ENCODE measurements around the gene GALNT14. TPM values are rescaled to one million over a fixed set of nuclear protein-coding genes. Genes with fewer than 3 reads are reported as not detected.

Gene GALNT14
- total and polyA plus RNA-seq, 9 of the 15 experiments (the other 6 are each of a cell fraction or from before 2014, with no cell fraction given): 0.11 TPM; not detected in 8

DNA sequence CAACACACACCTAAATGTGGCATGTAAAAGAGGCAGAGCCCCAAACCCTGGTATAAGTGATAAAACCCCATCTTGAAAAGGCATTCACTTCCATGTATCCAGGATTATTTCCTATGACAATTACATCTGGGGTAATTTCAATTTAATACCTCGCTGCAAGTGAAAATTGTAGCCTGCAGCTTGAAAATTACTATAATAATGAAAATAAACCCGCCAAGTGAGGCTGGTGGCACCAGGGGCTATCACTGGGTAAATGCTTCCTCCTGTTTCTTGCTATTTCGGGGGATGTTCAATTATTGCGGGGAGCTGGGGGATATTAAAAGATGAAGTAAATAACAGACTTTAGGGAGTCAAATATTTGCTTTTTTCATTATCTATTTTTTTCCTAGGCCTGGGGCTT lies 171.5 kb downstream of the GALNT14 start (continued):
- no peak for TF ChIP-seq KLF6 (CRISPR knock-in tag; IDR thresholded peaks at IDR 0.05; ENCODE audit: borderline replicate concordance)

DNA sequence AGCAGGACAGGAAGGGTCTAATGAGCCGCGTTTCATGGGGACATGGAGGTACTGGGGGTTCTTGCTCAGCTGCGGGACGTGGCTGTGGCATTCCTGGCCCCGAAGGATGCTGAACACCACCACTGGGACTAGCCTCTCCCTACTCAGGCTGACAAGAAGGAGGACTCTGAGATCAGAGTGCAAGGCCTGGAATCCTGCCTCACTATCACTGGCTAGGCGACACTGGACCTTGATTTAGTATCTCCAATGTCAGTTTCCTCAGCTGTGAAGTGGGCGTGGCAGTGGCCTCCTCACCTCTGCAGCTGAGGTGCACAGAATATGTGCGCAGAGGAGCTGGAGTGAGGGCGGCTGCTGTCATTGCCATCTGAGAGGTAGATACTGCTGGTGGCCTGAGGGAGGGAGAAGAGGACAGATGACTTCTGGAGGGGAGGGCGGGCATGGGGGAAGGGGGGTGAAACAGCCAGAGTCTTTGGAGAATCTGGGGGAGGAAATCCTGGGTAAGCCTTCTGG lies 173.2 kb downstream of the GALNT14 start:
- Histone ChIP-seq H3K9ac (ENCODE audit: insufficient read depth in 1 of 2, low read depth in 2 of 2, low read length in 2 of 2) (no peak overlapping the region), H3K27ac (ENCODE audit: extremely low read depth, low read depth, low read length) (no peak overlapping the region), H2AFZ (ENCODE audit: low read depth, low read length) (no peak overlapping the region), H3K36me3 (ENCODE audit: control insufficient read depth, insufficient read depth, low read length) (no peaks in the 10 kb centered on the region), H3K9me3 (replicated peaks; ENCODE audit: control insufficient read depth, insufficient read depth, low read depth, low read length) (no peaks in the 10 kb centered on the region), H3K4me1 (replicated peaks in 1 of 2; ENCODE audit: control insufficient read depth in 2 of 2, insufficient read depth in 2 of 2, low read length in 2 of 2) (no peaks in the 10 kb centered on the region; a peak in 1 of 5 replicates), H3K9me1 (ENCODE audit: control insufficient read depth, insufficient read depth, low read length) (no peaks in the 10 kb centered on the region), H3K79me2 (ENCODE audit: control insufficient read depth, insufficient read depth, low read length) (no peaks in the 10 kb centered on the region), H3K27me3 (ENCODE audit: control insufficient read depth in 2 of 2, insufficient read depth in 2 of 2, low read length in 2 of 2) (peaks cover 5 to 20% of the 10 kb centered on the region in 2 experiments; a peak in 4 of 5 replicates), H4K20me1 (replicated peaks; ENCODE audit: control insufficient read depth, insufficient read depth, low read length) (peaks cover 6% of the 10 kb centered on the region; the same call in 1 of the 2 replicates), H3K4me3 (no peak overlapping the region), H3K4me2 (ENCODE audit: insufficient read depth, low read length) (no peak overlapping the region)
- 2% methylated on average over 9 of the region's 10 CpGs for WGBS (ENCODE audit: insufficient coverage, low coverage, missing lambda C conversion rate)
- no TSS peak for BruUV-seq (replicated peaks)
- CTCF ChIA-PET (ENCODE audit: low intra/inter-chr PET ratio): no interaction called here
- POLR2A ChIA-PET: interaction anchor here (0.6 kb wide), 1 partner anchor 29 kb away, joined by 3 read pairs; no protein-coding TSS in a partner anchor
- intact Hi-C loops (cut with micrococcal nuclease) (no loop called here), in situ Hi-C loops (cut with MboI) (no loop called here)
- FAIRE-seq: no peak
- no peak for ATAC-seq
- DNase-seq (ENCODE audit: extremely low read depth in 1 of 4, low spot score in 3 of 4): no peak
- TF ChIP-seq TRIM25 (IDR thresholded peaks at IDR 0.05; ENCODE audit: borderline replicate concordance): no peak
- TF ChIP-seq, protein P1, sequence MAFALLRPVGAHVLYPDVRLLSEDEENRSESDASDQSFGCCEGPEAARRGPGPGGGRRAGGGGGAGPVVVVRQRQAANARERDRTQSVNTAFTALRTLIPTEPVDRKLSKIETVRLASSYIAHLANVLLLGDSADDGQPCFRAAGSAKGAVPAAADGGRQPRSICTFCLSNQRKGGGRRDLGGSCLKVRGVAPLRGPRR (CRISPR knock-in tag; IDR thresholded peaks at IDR 0.05): no peak
- no peak for TF ChIP-seq ZNF655 (CRISPR knock-in tag; IDR thresholded peaks at IDR 0.05)
- TF ChIP-seq, protein P2, sequence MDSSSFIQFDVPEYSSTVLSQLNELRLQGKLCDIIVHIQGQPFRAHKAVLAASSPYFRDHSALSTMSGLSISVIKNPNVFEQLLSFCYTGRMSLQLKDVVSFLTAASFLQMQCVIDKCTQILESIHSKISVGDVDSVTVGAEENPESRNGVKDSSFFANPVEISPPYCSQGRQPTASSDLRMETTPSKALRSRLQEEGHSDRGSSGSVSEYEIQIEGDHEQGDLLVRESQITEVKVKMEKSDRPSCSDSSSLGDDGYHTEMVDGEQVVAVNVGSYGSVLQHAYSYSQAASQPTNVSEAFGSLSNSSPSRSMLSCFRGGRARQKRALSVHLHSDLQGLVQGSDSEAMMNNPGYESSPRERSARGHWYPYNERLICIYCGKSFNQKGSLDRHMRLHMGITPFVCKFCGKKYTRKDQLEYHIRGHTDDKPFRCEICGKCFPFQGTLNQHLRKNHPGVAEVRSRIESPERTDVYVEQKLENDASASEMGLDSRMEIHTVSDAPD (CRISPR knock-in tag; IDR thresholded peaks at IDR 0.05): no peak
- TF ChIP-seq, protein P3, sequence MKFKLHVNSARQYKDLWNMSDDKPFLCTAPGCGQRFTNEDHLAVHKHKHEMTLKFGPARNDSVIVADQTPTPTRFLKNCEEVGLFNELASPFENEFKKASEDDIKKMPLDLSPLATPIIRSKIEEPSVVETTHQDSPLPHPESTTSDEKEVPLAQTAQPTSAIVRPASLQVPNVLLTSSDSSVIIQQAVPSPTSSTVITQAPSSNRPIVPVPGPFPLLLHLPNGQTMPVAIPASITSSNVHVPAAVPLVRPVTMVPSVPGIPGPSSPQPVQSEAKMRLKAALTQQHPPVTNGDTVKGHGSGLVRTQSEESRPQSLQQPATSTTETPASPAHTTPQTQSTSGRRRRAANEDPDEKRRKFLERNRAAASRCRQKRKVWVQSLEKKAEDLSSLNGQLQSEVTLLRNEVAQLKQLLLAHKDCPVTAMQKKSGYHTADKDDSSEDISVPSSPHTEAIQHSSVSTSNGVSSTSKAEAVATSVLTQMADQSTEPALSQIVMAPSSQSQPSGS (CRISPR knock-in tag; IDR thresholded peaks at IDR 0.05): no peak
- TF ChIP-seq BMI1 (IDR thresholded peaks at IDR 0.05; ENCODE audit: low read length): no peak
- TF ChIP-seq ZNF282 (CRISPR knock-in tag; IDR thresholded peaks at IDR 0.05): no peak
- TF ChIP-seq SRSF1 (IDR thresholded peaks at IDR 0.05; ENCODE audit: low read depth, low read length): no peak
- no peak for TF ChIP-seq SMAD2 (IDR thresholded peaks at IDR 0.05; ENCODE audit: low read depth, low read length)
- TF ChIP-seq POLR2B (IDR thresholded peaks at IDR 0.05; ENCODE audit: low read depth, partially characterized antibody): no peak
- TF ChIP-seq SMAD4 (CRISPR knock-in tag; conservative IDR thresholded peaks at IDR 0.05): no peak
- no peak for TF ChIP-seq POLR2AphosphoS5 (IDR thresholded peaks at IDR 0.05; ENCODE audit: control insufficient read depth, insufficient read depth, low read depth, low read length)
- no peak for TF ChIP-seq DMBX1 (CRISPR knock-in tag; IDR thresholded peaks at IDR 0.05; ENCODE audit: borderline replicate concordance)
